Uterus (tissue), 4 donors: ENCODE data around the gene PRB3. TPM values are rescaled to one million over a fixed set of nuclear protein-coding genes. Genes with fewer than 3 reads are reported as not detected.

ENCODE experiments used
- DNase-seq, 2 donors: peaks; one replicate each; pipeline ENCODE4 v3.0.0-alpha.2; 2019 to 2020
- H3K27ac ChIP-seq, 2 donors: fragments of 200-600 bp; sonication (generic); 1 replicate in 1 of 2; 2 replicates in 1 of 2; pipeline ENCODE4 v1.5.1; 2016 to 2018
- H3K27me3 ChIP-seq, 2 donors: fragments of 200-600 bp; sonication (generic); one replicate each; pipeline ENCODE4 v1.5.1; 2018 to 2019; ENCODE audit warnings: control low read depth in 1 of 2
- H3K36me3 ChIP-seq, 2 donors: fragments of 200-600 bp; sonication (generic); one replicate each; pipeline ENCODE4 v1.5.1; 2019; ENCODE audit warnings: control low read depth in 1 of 2
- H3K4me1 ChIP-seq, 2 donors: fragments of 200-600 bp; sonication (generic); one replicate each; pipeline ENCODE4 v1.5.1; 2018 to 2019; ENCODE audit warnings: control low read depth in 1 of 2
- H3K4me3 ChIP-seq, 2 donors: fragments of 200-600 bp; sonication (generic); 1 replicate in 1 of 2; 2 replicates in 1 of 2; pipeline ENCODE4 v1.5.1; 2018 to 2019; ENCODE audit warnings: mild to moderate bottlenecking in 1 of 2
- H3K9me3 ChIP-seq, 2 donors: fragments of 200-600 bp; sonication (generic); one replicate each; pipeline ENCODE4 v1.5.1; 2019; ENCODE audit warnings: control low read depth in 1 of 2
- POLR2A ChIP-seq, 2 donors: fragments of 450-650 bp; IDR thresholded peaks; one replicate each; pipeline ENCODE4 v1.6.1; 2016; ENCODE audit warnings: antibody characterized with exemption in 2 of 2, mild to moderate bottlenecking in 1 of 2, moderate library complexity in 1 of 2
- intact Hi-C: fragments of 100-400 bp; cut with DNase I; formaldehyde crosslinking; loops from one replicate; pipeline ENCODE4 v1.15.1; 2023; ENCODE audit warnings: low total_unique reads
- total RNA-seq, 4 donors: library from RNA; depleted of rRNA in 3 of 4; stranded (reverse); fragments of >200 nt in 3 of 4; gene quantifications; one replicate each; pipeline versions ENCODE4 v1.1.0 to v1.2.4, GENCODE V29; 2014 to 2023
- TF ChIP-seq, protein P1 (sequence below), 4 experiments: fragments of 200-600 bp in 2 of 4; fragments of 450-650 bp in 2 of 4; sonication (generic) in 2 of 4; IDR thresholded peaks; one replicate each; pipeline ENCODE4 v1.5.1; 2016 to 2019; ENCODE audit warnings: antibody characterized with exemption in 4 of 4, mild to moderate bottlenecking in 2 of 4, moderate library complexity in 1 of 4
- donor health status: DM: yes; HTN: yes; CAD: no.

The PRB3 gene
- total RNA-seq, result not detected

DNA sequence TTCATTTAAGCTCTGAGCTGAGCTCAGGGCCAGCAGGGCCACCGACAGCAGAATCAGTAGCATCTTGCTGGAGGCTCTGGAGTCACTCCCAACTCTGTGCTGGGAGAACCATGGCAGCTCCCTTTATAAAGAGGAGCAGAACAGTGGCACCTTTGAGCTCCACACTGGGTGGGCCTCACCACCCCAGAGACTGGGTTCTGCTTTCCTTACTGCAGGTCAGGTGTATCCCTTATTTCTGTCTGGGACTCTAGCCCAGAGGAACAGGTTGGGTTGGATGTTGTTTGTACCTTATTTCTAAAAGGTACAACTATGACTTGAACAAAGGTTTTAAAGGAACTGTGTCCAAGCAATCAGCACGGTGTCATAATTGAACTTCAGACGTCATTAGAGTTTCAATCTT, at the start of gene PRB3:
TSS of gene PRB3 (minus strand) at position 101 of the 400 bp plus-strand sequence. CDS start at position 63, 38 bp downstream.
- Histone ChIP-seq H3K27me3 (no peaks in the 10 kb centered on the region), H3K4me3 (no peak within 1 kb of the TSS), H3K27ac (no peak within 1 kb of the TSS), H3K36me3 (no peaks in the 10 kb centered on the region), H3K9me3 (no peaks in the 10 kb centered on the region), H3K4me1 (no peaks in the 10 kb centered on the region)
- DNase-seq, result no peak
- TF ChIP-seq POLR2A (IDR thresholded peaks at IDR 0.05), result no peak
- TF ChIP-seq, protein P1, sequence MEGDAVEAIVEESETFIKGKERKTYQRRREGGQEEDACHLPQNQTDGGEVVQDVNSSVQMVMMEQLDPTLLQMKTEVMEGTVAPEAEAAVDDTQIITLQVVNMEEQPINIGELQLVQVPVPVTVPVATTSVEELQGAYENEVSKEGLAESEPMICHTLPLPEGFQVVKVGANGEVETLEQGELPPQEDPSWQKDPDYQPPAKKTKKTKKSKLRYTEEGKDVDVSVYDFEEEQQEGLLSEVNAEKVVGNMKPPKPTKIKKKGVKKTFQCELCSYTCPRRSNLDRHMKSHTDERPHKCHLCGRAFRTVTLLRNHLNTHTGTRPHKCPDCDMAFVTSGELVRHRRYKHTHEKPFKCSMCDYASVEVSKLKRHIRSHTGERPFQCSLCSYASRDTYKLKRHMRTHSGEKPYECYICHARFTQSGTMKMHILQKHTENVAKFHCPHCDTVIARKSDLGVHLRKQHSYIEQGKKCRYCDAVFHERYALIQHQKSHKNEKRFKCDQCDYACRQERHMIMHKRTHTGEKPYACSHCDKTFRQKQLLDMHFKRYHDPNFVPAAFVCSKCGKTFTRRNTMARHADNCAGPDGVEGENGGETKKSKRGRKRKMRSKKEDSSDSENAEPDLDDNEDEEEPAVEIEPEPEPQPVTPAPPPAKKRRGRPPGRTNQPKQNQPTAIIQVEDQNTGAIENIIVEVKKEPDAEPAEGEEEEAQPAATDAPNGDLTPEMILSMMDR (IDR thresholded peaks at IDR 0.05), result no peak
- intact Hi-C loops, result no loop called here

DNA sequence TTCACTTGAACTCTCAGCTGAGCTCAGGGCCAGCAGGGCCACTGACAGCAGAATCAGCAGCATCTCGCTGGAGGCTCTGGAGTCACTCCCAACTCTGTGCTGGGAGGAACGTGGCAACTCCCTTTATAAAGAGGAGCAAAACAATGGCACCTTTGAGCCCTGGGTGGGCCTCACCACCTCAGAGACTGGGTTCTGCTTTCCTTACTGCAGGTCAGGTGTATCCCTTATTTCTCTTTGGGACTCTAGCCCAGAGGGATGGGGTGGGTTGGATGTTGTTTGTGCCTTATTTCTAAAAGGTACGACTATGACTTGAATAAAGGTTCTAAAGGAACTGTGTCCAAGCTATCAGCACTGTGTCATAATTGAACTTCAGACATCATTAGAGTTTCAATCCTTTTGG, 40.8 kb upstream of the PRB3 start, which contains the start of gene PRB4:
TSS of gene PRB4 (minus strand) at position 101 of the 400 bp plus-strand sequence. CDS start at position 63, 38 bp downstream.
- Histone ChIP-seq H3K9me3 (no peaks in the 10 kb centered on the region), H3K27ac (no peak within 1 kb of the TSS), H3K27me3 (no peaks in the 10 kb centered on the region), H3K36me3 (no peaks in the 10 kb centered on the region), H3K4me3 (no peak within 1 kb of the TSS), H3K4me1 (no peaks in the 10 kb centered on the region)
- intact Hi-C loops, result no loop called here
- DNase-seq, result no peak
- TF ChIP-seq, protein P1 (IDR thresholded peaks at IDR 0.05), result no peak
- no peak for TF ChIP-seq POLR2A (IDR thresholded peaks at IDR 0.05)

DNA sequence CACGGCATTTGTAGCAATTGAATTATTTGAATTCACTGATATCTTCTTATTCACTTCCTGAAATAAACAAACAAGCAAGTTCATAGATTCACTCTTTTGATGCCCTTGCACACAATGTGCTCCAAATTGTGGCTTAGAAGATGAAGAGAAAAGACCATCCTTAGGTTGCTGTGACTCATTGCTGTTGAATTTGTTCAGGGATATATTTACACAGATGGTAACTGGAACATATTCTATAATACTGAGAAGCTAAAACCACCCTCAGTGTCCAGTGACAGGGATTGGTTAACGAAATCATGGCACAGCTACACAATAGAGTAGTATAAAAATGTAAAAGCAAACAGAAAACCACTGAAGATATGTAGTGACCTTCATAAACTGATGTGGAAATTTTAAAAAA, 37.6 kb upstream of the PRB3 start:
- intact Hi-C loops, result no loop called here
- no peaks in the 10 kb centered on the region for H3K4me1 ChIP-seq
- H3K4me3 ChIP-seq, result no peak overlapping the region
- H3K9me3 ChIP-seq, result no peaks in the 10 kb centered on the region
- no peak for DNase-seq
- no peak overlapping the region for H3K27ac ChIP-seq
- no peaks in the 10 kb centered on the region for H3K27me3 ChIP-seq
- TF ChIP-seq, protein P1 (IDR thresholded peaks at IDR 0.05), result no peak
- TF ChIP-seq POLR2A (IDR thresholded peaks at IDR 0.05), result no peak
- H3K36me3 ChIP-seq, result no peaks in the 10 kb centered on the region

DNA sequence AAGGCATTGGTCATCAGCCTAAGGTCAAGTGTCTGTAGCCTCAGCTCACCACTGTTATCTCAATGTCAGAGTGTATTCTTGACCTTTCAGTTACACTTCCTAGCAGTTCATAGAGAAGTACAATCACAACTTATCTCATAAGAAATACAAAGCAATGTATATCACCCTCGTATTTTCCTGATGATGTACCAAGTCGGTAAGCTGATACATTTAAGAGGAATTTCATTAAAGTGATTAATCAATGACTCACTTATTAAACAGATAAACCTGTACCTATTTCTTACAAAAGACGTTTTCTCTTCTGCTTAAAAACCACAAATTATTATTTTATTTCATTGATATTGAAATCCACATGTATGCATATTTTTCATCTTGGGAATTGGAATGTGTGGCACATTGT, 3.9 kb upstream of the PRB3 start:
- intact Hi-C loops, result no loop called here
- no peaks in the 10 kb centered on the region for H3K4me1 ChIP-seq
- H3K9me3 ChIP-seq, result peaks cover 0 to 3% of the 10 kb centered on the region in 2 donors
- DNase-seq, result no peak
- H3K27me3 ChIP-seq, result no peaks in the 10 kb centered on the region
- no peak overlapping the region for H3K27ac ChIP-seq
- no peaks in the 10 kb centered on the region for H3K36me3 ChIP-seq
- H3K4me3 ChIP-seq, result no peak overlapping the region
- no peak for TF ChIP-seq POLR2A (IDR thresholded peaks at IDR 0.05)
- TF ChIP-seq, protein P1 (IDR thresholded peaks at IDR 0.05), result no peak

DNA sequence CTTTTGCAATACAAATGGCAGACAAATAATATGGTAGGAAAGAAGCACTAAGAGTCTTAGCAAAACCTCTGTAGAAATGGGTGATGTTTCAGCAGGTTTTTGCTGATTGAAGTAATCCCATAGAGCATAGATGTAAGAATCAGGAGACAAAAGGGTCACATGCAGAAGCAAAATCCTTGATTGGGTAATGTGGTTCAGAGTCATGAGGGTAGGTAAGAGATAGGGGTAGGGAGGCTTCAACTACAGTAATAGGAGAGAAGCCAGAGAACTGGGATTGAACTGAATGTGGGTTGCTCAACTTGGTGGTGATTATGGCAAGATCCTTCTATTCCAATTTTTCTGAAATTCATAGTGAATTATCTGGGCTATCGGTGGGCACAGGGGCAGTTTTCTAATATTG, 5.0 kb downstream of the PRB3 start:
- Histone ChIP-seq H3K36me3 (no peaks in the 10 kb centered on the region), H3K4me1 (no peaks in the 10 kb centered on the region), H3K27me3 (no peaks in the 10 kb centered on the region), H3K27ac (no peak overlapping the region), H3K4me3 (no peak overlapping the region), H3K9me3 (no peaks in the 10 kb centered on the region)
- intact Hi-C loops, result no loop called here
- no peak for TF ChIP-seq POLR2A (IDR thresholded peaks at IDR 0.05)
- TF ChIP-seq, protein P1 (IDR thresholded peaks at IDR 0.05), result no peak
- no peak for DNase-seq
